ENCODE results near the gene SPAG4. TPM values are rescaled to one million over a fixed set of nuclear protein-coding genes. Genes with fewer than 3 reads are reported as not detected.

The SPAG4 gene
- total RNA-seq, 2 experiments from 2014 or later: 15.5 to 17.1 TPM

DNA sequence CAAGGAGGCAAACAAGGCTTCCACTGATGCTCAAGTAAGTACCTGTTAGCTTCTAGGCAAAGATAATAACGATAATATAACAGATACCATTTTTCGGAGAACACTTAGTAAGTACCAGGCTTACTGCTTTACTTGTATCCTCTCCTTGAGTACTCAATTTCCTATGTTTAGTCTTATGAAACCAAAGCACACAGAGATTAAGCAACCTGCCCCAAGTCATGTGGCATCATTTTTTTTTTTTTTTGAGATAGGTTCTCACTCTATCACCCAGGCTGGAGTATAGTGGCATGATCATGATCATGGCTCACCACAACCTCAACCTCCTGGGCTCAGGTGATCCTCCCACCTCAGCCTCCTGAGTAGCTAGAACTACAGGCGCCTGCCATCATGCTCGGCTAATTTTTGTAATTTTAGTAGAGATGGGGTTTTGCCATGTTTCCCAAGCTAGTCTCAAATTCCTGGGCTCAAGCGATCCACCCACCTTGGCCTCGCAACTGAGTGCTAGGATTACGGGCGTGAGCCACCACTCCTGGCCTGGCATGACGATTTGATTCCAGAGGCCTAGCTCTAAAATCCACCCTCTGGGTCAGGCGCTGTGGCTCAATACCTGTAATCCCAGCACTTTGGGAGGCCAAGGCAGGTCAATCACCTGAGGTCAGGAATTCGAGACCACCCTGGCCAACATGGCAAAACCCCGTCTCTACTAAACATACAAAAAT is 14.0 kb downstream of the SPAG4 start:
- Histone ChIP-seq H3K4me3 (ENCODE audit: low read length) (no peak overlapping the region), H3K27me3 (ENCODE audit: control insufficient read depth in 1 of 2, insufficient read depth in 2 of 2, low read length in 2 of 2) (no peaks in the 10 kb centered on the region), H3K36me3 (ENCODE audit: insufficient read depth, low read length) (peaks cover 72% of the 10 kb centered on the region), H3K9me3 (ENCODE audit: control insufficient read depth in 1 of 2, insufficient read depth in 1 of 2, low read length in 2 of 2) (no peaks in the 10 kb centered on the region), H3K4me1 (ENCODE audit: insufficient read depth, low read length) (no peaks in the 10 kb centered on the region), H3K27ac (ENCODE audit: low read depth in 1 of 2, low read length in 2 of 2) (no peak overlapping the region)
- H3K4me3 Mint-ChIP-seq: no peak overlapping the region
- peak overlapping the region; percentile 25 for H3K27ac Mint-ChIP-seq
- ChIA-PET POLR2A (interaction anchor here (1.1 kb wide), 1 partner anchor 11 kb away, joined by 4 read pairs; no protein-coding TSS in a partner anchor), CTCF (no interaction called here)
- intact Hi-C loops (cut with DNase I, micrococcal nuclease): loop anchor here in 1 of 2 experiments (2.0 kb wide), 1 partner anchor 13 kb away; no protein-coding TSS in a partner anchor
- DNase-seq: no peak
- peaks cover 84% of the 10 kb centered on the region for H3K36me3 Mint-ChIP-seq (ENCODE audit: low read depth)
- ATAC-seq (ENCODE audit: poor library complexity): no peak
- peaks cover 6% of the 10 kb centered on the region for H3K4me1 Mint-ChIP-seq (ENCODE audit: low read depth)
- no peaks in the 10 kb centered on the region for H3K9me3 Mint-ChIP-seq
- TF ChIP-seq, protein P1, sequence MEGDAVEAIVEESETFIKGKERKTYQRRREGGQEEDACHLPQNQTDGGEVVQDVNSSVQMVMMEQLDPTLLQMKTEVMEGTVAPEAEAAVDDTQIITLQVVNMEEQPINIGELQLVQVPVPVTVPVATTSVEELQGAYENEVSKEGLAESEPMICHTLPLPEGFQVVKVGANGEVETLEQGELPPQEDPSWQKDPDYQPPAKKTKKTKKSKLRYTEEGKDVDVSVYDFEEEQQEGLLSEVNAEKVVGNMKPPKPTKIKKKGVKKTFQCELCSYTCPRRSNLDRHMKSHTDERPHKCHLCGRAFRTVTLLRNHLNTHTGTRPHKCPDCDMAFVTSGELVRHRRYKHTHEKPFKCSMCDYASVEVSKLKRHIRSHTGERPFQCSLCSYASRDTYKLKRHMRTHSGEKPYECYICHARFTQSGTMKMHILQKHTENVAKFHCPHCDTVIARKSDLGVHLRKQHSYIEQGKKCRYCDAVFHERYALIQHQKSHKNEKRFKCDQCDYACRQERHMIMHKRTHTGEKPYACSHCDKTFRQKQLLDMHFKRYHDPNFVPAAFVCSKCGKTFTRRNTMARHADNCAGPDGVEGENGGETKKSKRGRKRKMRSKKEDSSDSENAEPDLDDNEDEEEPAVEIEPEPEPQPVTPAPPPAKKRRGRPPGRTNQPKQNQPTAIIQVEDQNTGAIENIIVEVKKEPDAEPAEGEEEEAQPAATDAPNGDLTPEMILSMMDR (IDR thresholded peaks at IDR 0.05): no peak
- H3K27me3 Mint-ChIP-seq: no peaks in the 10 kb centered on the region

DNA sequence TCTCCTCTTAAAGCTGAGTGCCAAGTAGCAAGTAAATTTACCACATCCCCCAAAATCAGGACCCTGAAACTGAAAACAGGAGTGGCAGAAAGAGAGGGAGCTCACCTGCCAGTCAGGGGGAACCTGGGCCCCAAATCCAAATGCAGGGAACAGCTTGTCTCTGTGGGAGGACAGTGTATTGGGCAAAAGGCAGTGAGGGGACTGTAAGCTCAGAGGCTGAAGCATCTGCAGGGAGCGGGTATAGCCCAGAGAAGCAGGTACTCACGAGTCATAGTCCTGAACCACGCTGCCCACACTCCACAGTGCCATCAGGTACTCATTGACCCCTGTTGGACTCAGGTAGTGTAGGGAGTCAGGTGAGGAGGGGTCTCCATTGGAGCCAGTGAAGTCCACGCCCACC is 15.0 kb downstream of the SPAG4 start:
- H3K27me3 Mint-ChIP-seq: no peaks in the 10 kb centered on the region
- ChIA-PET CTCF (interaction anchor here (0.9 kb wide), 1 partner anchor 84 kb away, joined by 3 read pairs; no protein-coding TSS in a partner anchor), POLR2A (interaction anchor here (1.1 kb wide), 1 partner anchor 12 kb away, joined by 4 read pairs; no protein-coding TSS in a partner anchor)
- TF ChIP-seq, protein P1 (IDR thresholded peaks at IDR 0.05): no peak
- no peaks in the 10 kb centered on the region for H3K27me3 ChIP-seq (ENCODE audit: control insufficient read depth in 1 of 2, insufficient read depth in 2 of 2, low read length in 2 of 2)
- H3K9me3 ChIP-seq (ENCODE audit: control insufficient read depth in 1 of 2, insufficient read depth in 1 of 2, low read length in 2 of 2): no peaks in the 10 kb centered on the region
- H3K4me3 Mint-ChIP-seq: no peak overlapping the region
- peaks cover under 1% of the 10 kb centered on the region for H3K4me1 ChIP-seq (ENCODE audit: insufficient read depth, low read length)
- DNase-seq (no peak), ATAC-seq (ENCODE audit: poor library complexity) (no peak)
- no peak overlapping the region for H3K4me3 ChIP-seq (ENCODE audit: low read length)
- no peaks in the 10 kb centered on the region for H3K9me3 Mint-ChIP-seq
- peaks cover 69% of the 10 kb centered on the region for H3K36me3 ChIP-seq (ENCODE audit: insufficient read depth, low read length)
- H3K27ac Mint-ChIP-seq: peak overlapping the region; percentile 39
- H3K4me1 Mint-ChIP-seq (ENCODE audit: low read depth): peaks cover 16% of the 10 kb centered on the region
- intact Hi-C loops (cut with DNase I, micrococcal nuclease): loop anchor here in 1 of 2 experiments (2.0 kb wide), 1 partner anchor 14 kb away; no protein-coding TSS in a partner anchor
- H3K36me3 Mint-ChIP-seq (ENCODE audit: low read depth): peaks cover 84% of the 10 kb centered on the region
- H3K27ac ChIP-seq (ENCODE audit: low read depth in 1 of 2, low read length in 2 of 2): no peak overlapping the region

DNA sequence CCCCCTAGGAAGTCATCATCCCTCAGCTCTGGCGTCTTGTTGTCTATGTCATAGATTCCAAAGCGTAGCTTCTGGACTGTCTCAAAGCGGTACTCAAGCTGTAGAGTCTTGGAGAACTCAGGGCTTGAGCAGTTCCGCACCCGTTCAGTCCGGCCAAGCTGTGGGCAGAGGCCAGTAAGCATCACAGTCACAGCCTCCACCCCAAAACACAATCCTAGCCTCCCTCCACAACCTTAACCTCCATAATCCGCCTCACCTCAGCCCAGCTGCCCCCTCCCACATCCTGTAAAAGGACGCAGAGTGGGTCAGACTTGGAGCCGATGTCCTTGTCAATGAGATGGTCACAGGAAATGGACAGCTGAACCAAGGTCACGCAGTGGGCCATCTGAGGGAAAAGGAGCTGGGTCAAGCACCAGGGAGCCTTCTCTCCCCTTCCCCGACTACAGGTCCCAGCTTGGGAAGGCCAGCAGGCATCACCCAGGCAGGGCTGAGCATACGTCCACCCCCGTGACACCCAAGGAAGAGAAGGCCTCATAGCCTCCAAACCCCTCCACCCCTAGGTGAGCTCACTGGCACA is 17.0 kb downstream of the SPAG4 start:
- Histone ChIP-seq H3K4me1 (ENCODE audit: insufficient read depth, low read length) (peaks cover 7% of the 10 kb centered on the region), H3K27ac (ENCODE audit: low read depth in 1 of 2, low read length in 2 of 2) (no peak overlapping the region), H3K4me3 (ENCODE audit: low read length) (no peak overlapping the region), H3K36me3 (ENCODE audit: insufficient read depth, low read length) (peaks cover 51% of the 10 kb centered on the region), H3K9me3 (ENCODE audit: control insufficient read depth in 1 of 2, insufficient read depth in 1 of 2, low read length in 2 of 2) (no peaks in the 10 kb centered on the region), H3K27me3 (ENCODE audit: control insufficient read depth in 1 of 2, insufficient read depth in 2 of 2, low read length in 2 of 2) (no peaks in the 10 kb centered on the region)
- peak overlapping the region; percentile 24 for H3K27ac Mint-ChIP-seq
- H3K4me1 Mint-ChIP-seq (ENCODE audit: low read depth): peaks cover 29% of the 10 kb centered on the region
- DNase-seq (no peak), ATAC-seq (ENCODE audit: poor library complexity) (no peak)
- TF ChIP-seq, protein P1 (IDR thresholded peaks at IDR 0.05): no peak
- peaks cover 64% of the 10 kb centered on the region for H3K36me3 Mint-ChIP-seq (ENCODE audit: low read depth)
- intact Hi-C loops (cut with DNase I, micrococcal nuclease): no loop called here
- ChIA-PET CTCF (interaction anchor here (0.8 kb wide), 1 partner anchor 27 kb away, joined by 3 read pairs; no protein-coding TSS in a partner anchor), POLR2A (no interaction called here)
- no peaks in the 10 kb centered on the region for H3K27me3 Mint-ChIP-seq
- no peaks in the 10 kb centered on the region for H3K9me3 Mint-ChIP-seq
- H3K4me3 Mint-ChIP-seq: no peak overlapping the region

Data from CD4-positive, alpha-beta T cell (primary cell).